Bronchial smooth muscle cell (primary cell): ENCODE measurements around the gene CAMK1G. TPM values are rescaled to one million over a fixed set of nuclear protein-coding genes. Genes with fewer than 3 reads are reported as not detected.

Experiments used
- total RNA-seq: library from RNA; depleted of rRNA; stranded (reverse); fragments of >200 nt; gene quantifications from 2 replicates; pipeline ENCODE4 v1.2.1, GENCODE V29; 2014

Gene CAMK1G
- total RNA-seq = 0.63 TPM in 1 of 2 replicates, not detected in the other

GRCh38 chr1:209583408-209583807, at the start of gene CAMK1G:
CAMK1G (plus strand) TSS chr1:209583714; CDS start chr1:209594984, 11,270 bp downstream.

DNA sequence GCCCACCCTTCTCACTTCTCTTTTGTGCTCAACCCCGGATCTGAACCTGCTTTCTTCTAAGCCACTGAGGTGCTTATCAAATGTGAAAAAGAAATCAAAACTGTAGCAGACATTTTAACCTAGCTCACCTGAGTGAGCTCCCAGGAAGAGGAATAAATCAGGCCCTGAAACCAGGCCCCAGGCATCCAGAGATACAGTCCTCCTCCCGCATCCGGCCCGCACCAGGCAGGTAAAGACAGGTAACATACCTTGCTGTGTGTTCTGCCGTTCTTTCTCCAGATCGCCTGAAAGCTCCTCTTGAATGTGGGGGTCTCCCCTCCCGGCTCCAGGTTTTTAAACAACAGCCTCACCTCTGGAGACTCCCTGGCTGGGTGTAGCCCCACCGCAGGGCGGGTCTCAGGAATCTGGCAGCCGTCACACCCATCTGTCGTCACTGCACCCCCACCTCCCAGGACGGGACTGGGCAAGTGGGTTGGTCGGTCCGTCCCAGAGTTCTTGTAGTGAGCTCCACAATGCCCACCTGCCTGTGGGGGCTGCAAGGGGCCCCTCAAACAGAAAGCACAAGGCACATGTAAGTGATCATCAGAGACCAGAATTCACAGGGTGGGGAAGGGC, 68.7 kb downstream of the CAMK1G start, which contains the start of gene LAMB3:
LAMB3 (minus strand) TSS at position 305 of the 615 bp plus-strand sequence. CDS start 1,481 bp downstream, outside the sequence.

Other genes starting within 250 kb of the CAMK1G start
- 27.0 and 32.5 TPM in 2 replicates for gene LAMB3, start 68.7 kb downstream of the CAMK1G start, total RNA-seq
- gene G0S2, start 91.7 kb downstream of the CAMK1G start, total RNA-seq = 20.2 and 28.9 TPM in 2 replicates
- 33.3 and 35.0 TPM in 2 replicates for gene HSD11B1, start 121.1 kb downstream of the CAMK1G start, total RNA-seq
- gene TRAF3IP3, start 172.3 kb downstream of the CAMK1G start, total RNA-seq = not detected in 2 replicates
- gene C1orf74, start 200.8 kb downstream of the CAMK1G start, total RNA-seq = 1.6 and 2.0 TPM in 2 replicates
- 0.52 and 0.63 TPM in 2 replicates for gene IRF6, start 222.4 kb downstream of the CAMK1G start, total RNA-seq
- 5.7 and 6.8 TPM in 2 replicates for gene UTP25, start 244.3 kb downstream of the CAMK1G start, total RNA-seq